WTC11 (cell line): Measurements from ENCODE around the gene TTC7B.

Experiments
- AFF4 ChIP-seq: sonication (generic); formaldehyde crosslinking; IDR thresholded peaks from 2 replicates; pipeline ENCODE4 v1.8.1; 2023; ENCODE audit warnings: mild to moderate bottlenecking, missing genetic modification reagents, borderline replicate concordance
- ATF6 ChIP-seq: sonication (generic); formaldehyde crosslinking; IDR thresholded peaks from 2 replicates; pipeline ENCODE4 v1.8.1; 2023; ENCODE audit warnings: mild to moderate bottlenecking, missing genetic modification reagents
- CTCF ChIP-seq: fragments of 200-600 bp; IDR thresholded peaks from 2 replicates; pipeline ENCODE4 v1.8.0; 2022; ENCODE audit warnings: antibody characterized with exemption
- USF2 ChIP-seq: sonication (generic); formaldehyde crosslinking; IDR thresholded peaks from 2 replicates; pipeline ENCODE4 v1.8.1; 2023; ENCODE audit warnings: mild to moderate bottlenecking, missing genetic modification reagents, moderate library complexity

GRCh38 chr14:90717916-90718315 lies 98.3 kb downstream of the TTC7B start:
- TF ChIP-seq CTCF (no peak), USF2 (CRISPR knock-in tag) (no peak), ATF6 (CRISPR knock-in tag) (no peak), AFF4 (CRISPR knock-in tag) (no peak)
